Astrocyte of the cerebellum (primary cell): ENCODE data around the gene CHCHD6.

Source experiments
- DNase-seq: peaks from one replicate; pipeline ENCODE4 v3.0.0-alpha.2; 2011; ENCODE audit warnings: low read depth
- H3K4me3 ChIP-seq: 2 replicates; pipeline ENCODE4 v1.5.1; 2011; ENCODE audit warnings: mild to moderate bottlenecking, low read depth, low read length, moderate library complexity
- in situ Hi-C: cut with HindIII; loops from 2 replicates; pipeline ENCODE4 v1.10.0; 2017; ENCODE audit warnings: low sequenced_read_pairs
- TF ChIP-seq, protein P1 (sequence below): IDR thresholded peaks from 2 replicates; pipeline ENCODE4 v1.5.1; 2012; ENCODE audit warnings: low read length, low read depth, moderate library complexity, mild to moderate bottlenecking; ENCODE audit errors: missing control alignments

CHCHD6 gene

DNA sequence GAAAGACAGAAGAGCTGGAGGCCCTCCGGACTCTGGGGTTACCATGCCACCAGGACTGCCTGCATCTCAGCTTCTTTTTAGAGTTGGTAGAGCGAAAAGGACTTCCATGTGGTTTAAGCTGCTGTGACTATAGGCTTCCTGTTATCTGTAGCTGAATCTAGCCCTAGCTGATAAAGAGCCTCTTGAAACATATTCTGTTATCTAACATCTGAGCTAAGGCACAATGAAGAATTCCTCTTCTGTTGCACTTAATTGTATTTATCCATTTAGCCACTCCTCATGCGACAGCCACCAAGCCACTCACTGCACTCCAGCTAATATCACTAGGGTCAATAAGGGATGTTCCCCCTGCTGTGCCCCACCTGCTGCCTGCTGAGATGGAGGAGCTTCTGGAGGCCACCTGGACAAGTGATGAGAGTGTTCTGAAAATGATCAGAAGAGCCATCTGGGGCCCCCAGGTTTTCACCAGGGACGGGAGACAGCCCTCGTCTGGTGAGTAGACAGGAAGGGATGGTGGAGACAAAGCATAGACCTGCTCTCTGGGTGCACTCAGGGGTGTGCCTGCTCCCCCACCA lies 184.2 kb downstream of the CHCHD6 start:
- no peak overlapping the region for H3K4me3 ChIP-seq
- in situ Hi-C loops, result no loop called here
- TF ChIP-seq, protein P1, sequence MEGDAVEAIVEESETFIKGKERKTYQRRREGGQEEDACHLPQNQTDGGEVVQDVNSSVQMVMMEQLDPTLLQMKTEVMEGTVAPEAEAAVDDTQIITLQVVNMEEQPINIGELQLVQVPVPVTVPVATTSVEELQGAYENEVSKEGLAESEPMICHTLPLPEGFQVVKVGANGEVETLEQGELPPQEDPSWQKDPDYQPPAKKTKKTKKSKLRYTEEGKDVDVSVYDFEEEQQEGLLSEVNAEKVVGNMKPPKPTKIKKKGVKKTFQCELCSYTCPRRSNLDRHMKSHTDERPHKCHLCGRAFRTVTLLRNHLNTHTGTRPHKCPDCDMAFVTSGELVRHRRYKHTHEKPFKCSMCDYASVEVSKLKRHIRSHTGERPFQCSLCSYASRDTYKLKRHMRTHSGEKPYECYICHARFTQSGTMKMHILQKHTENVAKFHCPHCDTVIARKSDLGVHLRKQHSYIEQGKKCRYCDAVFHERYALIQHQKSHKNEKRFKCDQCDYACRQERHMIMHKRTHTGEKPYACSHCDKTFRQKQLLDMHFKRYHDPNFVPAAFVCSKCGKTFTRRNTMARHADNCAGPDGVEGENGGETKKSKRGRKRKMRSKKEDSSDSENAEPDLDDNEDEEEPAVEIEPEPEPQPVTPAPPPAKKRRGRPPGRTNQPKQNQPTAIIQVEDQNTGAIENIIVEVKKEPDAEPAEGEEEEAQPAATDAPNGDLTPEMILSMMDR, result no peak
- no peak for DNase-seq

GRCh38 chr3:126889276-126890201 lies 185.5 kb downstream of the CHCHD6 start:
- in situ Hi-C loops, result no loop called here
- DNase-seq, result no peak
- H3K4me3 ChIP-seq, result no peak overlapping the region
- TF ChIP-seq, protein P1, result no peak

GRCh38 chr3:126891141-126891540 lies 187.1 kb downstream of the CHCHD6 start:
- no peak for DNase-seq
- TF ChIP-seq, protein P1, result no peak
- no peak overlapping the region for H3K4me3 ChIP-seq
- in situ Hi-C loops, result no loop called here

DNA sequence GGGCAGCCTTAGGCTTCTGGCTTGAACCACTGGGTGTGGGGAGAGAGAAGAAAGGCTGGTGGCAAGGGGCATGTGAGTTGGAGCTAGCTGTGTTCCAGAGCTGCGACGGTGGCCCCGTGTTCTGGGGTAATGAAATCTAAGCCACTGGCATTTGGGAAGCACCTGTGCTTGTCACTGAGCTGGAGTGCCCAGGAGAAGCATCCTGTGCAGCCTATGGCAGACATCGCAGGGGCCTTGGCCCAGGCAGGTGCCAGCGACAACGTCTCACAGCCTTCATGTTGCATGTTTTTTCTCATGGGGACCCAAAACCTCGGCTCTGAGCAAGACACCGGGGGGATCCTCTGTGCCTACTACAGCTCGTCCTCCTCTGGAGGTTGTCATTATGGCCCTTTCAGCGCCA lies 187.8 kb downstream of the CHCHD6 start:
- in situ Hi-C loops, result no loop called here
- TF ChIP-seq, protein P1, result no peak
- H3K4me3 ChIP-seq, result no peak overlapping the region
- DNase-seq, result no peak

- H3K4me3 ChIP-seq, result no peak overlapping the region
- no peak for DNase-seq
- in situ Hi-C loops, result no loop called here
- TF ChIP-seq, protein P1, result no peak
Observed at GRCh38 chr3:126893651-126894050, 189.6 kb downstream of the CHCHD6 start.

- TF ChIP-seq, protein P1, result no peak
Observed at GRCh38 chr3:126894475-126894874, 190.4 kb downstream of the CHCHD6 start.

More at GRCh38 chr3:126894475-126894874, 190.4 kb downstream of the CHCHD6 start:
- H3K4me3 ChIP-seq, result no peak overlapping the region
- in situ Hi-C loops, result no loop called here
- no peak for DNase-seq
